Activated gamma-delta T cell treated with anti-CD3 and anti-CD28 coated beads, Interleukin-2, amount 50 U/mL, for 16 hours (primary cell): ENCODE data around the gene MITF.
"Not testable (repeated sequence)": the region's sequence is repeated elsewhere in the genome, so short reads cannot be mapped to it uniquely, and the experiment has no call there.

ENCODE experiments used
- DNase-seq: peaks from one replicate; pipeline ENCODE4 v3.0.0-alpha.2; 2020; ENCODE audit warnings: low read depth

MITF gene

DNA sequence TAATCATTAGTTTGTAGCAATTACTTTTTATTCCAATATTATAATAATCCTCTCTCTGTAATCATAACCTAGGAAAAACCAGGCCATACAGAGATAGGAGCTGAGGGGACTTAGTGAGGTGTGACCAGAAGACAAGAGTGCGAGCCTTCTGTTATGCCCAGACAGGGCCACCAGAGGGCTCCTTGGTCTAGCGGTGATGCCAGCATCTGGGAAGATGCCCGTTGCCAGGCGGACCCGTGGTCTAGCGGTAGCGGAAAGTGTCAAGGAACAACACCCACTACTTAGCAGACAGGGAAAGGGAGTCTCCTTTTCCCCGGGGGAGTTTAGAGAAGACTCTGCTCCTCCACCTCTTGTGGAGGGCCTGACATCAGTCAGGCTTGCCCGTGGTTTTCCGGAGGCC lies 180.7 kb downstream of the MITF start:
- not testable (repeated sequence) for DNase-seq

DNA sequence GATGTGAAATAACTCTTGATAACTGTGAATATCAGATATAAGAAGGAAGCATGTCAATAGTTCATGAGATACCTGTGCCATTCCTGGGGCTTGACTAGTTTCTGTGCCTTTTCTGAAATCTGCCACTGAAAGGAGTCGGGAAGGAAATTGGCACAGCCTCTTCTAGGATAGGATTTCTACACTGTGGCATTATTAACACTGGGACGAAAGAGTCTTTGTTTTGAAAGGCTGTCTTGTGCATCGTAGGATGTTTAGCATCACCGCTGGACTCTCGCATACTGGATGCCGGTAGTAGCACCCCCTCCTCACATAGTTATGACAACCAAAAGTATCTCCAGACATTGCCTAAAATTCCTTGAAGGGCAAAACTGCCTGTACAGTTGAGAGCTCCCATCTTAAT lies 182.4 kb downstream of the MITF start:
- DNase-seq = no peak

DNA sequence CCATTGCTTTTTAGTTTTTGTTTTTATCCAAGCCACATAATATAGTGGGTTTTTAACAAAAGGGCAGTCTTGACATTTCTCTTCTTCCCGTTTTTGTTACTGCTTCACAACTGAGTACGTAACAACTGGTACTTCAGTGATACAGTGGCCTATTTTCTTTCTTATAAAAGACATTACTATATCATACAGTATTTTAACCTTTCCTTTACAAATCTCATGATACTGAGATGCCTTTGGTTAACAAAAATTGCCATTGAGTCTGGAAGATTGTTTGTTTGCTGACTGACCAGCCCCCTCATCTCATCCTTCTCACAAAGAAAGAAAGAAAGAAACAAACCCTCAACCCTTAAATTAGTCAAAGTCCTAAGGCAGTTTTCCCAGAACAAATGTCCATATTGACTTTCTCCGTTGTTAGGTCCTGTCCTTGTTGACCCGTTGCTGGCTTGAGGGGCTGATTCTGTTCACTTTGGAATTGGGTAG lies 183.3 kb downstream of the MITF start:
- no peak for DNase-seq

DNA sequence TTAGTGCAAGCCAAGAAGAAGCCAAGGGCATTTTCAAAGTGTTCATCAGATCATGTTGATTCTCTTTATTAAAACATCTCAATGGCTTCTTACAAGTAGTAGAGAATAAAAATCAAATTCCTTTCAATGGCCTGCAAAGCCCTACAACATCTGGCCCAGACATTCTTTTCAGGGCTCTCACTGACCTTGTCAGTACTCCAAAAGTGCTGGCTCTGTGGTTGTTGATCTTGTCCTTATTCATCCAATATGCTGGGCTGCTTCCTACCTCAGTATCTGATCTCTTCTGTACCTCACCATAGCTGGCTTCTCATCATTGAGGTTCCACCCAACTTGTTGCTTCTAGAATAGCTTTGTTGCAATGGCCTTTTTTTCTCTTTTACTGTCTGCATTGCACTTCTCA lies 186.2 kb downstream of the MITF start:
- DNase-seq = no peak

DNA sequence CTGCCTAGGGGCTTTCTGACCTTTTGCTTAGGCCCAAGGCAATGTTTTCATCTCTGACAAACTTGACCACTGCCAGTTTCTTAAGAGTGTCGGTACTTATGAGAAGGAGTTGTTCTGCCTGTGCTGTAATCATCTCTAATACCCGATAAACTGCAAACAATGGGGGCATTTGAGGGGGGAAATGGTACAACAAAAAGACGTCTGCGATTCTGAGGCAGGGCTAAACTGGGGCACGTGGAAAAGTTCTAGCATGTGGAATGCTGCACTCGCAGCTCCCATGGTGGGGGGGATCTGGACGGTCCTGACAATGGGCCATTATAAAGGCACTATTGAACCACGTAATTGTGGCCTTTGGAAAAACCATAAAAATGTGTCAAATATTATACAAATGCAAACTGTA lies 187.1 kb downstream of the MITF start:
- no peak for DNase-seq

DNA sequence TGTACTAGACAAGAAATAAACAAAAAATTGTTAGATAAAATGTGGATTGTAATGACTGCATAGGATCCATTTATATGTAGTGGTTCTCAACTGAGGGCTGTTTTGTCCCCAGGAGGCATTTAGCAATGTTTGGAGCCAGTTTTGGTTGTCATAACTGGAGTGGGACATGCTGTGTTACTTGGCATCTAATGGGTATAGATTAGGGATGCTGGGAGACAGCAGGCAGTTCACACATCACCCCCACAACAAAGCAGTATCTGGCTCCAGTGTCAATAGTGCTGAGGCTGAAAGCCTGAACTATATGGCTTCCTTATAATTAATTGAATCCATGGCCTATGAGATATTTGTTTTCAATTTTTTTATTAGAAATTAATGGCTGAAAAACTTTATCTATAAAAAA lies 188.3 kb downstream of the MITF start:
- DNase-seq = no peak

DNA sequence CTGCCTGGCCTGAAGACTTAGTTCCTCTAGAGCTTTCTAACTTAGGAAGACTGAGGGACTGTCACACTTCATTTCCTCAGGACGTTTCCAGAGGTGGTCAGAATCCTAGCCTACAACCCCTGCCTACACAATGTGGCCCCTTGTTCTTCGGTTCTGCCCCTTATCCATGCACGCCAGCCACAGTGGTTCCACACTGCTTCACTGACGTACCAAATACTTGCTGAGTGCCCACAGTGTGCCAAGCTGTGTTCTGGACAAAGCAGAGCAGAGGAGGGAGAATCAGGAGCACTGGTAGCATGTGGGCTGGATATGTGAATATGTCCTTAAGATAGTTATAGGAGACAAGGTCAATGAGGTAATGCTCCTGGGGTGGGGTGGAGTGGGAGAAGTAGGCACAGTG lies 189.8 kb downstream of the MITF start:
- DNase-seq = no peak

DNA sequence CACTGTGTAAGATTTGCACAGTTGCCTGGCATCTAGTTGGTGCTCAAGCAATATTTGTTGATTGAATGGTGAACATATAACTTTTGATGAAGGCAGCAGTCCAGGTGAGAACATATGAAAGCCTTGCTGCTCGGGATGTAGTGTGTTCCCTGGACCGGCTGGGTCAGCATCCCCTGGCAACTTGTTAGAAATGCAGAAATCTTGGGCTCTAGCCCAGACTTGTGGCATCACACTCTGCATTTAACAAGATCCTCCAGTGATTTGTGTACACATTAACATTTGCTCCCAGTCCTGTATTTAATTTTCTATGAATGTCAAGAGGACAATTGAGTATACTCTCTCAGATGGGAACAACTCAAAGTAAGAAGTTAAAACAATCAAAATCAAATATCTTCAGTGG lies 191.3 kb downstream of the MITF start:
- no peak for DNase-seq

DNA sequence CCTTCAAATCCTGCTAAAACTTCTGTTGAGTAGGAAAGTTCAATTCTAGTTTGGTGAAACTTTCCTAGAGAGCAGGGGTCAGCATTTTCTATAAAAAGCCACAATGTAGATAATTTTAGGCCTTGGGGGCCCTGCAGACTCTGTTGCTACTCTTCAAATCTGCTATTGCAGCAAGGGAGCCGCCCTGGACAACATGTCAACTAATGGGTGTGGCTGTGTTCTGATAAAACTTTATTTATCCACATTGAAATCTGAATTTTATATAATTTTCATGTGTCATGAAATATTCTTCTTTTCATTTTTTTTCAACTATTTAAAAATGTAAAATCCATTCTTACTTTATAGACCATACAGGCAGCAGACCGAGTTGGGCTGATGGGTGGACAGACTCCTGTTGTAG lies 192.8 kb downstream of the MITF start:
- DNase-seq = no peak

DNA sequence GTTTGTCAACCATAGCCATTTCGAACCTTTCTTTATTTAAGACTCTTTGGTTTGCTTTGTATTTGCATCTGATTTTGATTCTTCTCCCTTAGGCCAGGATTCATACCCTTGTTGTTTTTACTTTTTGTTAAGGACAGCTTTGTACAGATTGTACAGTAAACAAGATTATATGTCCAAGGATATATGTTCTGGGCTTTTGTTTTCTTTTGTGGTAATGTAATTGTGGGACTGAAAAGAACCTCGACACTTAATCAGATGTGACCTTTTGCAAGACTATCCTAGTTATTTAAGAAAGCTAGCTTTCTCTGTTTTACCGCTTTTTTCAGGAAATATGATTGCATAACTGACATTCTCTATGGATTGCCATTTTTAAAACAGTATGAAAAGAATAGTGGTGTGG lies 193.2 kb downstream of the MITF start:
- DNase-seq = no peak

DNA sequence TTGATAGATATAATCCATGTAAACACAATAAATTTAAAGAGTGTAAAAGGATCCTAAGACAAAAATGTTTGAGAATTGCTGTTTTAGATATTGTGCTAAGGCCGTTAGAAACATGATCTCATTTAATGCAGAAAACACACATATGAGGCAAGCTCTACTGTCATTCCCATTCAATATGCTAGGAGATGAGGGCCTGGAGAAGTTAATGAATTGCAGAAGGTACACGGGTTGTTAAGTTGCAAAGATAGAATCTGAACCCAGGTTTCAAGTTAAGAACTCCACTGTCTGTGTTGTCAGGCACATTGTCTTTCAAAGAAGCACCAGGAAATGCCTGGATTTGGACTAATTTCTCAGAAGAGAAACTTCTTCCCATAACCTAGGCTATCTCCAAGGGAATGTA lies 195.1 kb downstream of the MITF start:
- DNase-seq = no peak

DNA sequence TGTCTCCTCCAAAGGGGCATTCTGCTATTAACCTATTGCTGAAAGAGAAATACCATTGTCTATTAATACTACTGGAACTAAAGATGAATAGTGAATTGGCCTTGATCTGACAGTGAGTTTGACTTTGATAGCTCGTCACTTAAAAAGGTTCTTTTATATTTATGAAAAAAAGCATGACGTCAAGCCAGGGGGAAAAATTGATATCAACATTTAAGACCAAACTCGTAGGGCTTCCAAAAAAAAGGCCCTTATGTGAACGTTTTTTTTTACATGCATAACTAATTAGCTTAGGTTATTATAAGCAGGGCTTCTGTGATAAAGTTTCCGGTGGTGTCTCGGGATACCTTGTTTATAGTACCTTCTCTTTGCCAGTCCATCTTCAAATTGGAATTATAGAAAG lies 197.0 kb downstream of the MITF start:
- DNase-seq = no peak

DNA sequence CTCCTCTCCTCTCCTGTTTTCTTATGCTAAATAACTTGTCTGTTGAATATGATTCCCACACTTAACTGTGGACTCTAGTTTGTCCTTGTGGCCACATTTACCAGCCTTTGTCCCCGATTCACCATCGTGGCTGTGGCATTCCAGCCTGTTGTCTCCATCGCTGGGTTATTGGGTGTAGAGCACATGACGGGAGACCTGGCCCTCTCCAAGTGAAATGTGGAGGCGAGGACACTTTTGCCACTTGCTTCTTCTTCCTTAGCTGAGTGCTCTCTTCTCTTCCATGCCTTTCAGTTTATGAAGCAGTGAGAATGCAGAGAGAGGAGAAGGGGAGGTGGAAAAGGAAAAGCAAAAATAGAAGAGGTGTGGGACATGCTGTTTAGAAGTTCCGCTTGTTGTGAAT lies 198.8 kb downstream of the MITF start:
- DNase-seq = no peak

DNA sequence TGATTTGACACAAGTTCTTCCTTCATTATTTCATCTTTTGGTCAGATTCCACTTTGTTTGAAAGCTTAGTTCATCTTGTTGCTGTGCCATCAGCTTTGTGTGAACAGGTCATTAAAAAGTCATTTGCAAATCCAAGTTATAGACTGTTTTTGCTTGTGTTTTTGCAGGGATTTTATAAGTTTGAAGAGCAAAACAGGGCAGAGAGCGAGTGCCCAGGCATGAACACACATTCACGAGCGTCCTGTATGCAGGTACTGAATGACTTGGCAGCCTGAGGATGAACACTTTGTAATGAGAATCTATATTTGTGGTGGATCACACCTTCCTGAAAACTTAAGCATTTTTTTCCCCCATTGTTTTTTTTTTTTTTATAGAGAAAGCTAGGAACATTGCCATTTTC lies 199.7 kb downstream of the MITF start:
- DNase-seq = no peak

DNA sequence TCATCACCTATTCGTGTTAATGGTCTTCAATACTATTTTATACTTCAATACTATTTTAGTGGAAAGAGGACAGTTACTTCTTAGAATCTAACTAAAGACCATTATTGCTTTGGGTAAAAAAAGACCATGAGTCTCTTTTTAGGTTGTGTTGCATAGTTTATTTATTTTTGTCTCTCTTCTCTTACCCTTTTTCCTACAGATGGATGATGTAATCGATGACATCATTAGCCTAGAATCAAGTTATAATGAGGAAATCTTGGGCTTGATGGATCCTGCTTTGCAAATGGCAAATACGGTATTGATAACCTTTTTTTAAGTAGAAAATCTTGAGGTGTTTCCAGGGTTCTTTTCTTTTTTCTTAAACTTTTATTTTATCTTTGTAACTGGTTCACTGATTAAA lies 201.8 kb downstream of the MITF start:
- no peak for DNase-seq

DNA sequence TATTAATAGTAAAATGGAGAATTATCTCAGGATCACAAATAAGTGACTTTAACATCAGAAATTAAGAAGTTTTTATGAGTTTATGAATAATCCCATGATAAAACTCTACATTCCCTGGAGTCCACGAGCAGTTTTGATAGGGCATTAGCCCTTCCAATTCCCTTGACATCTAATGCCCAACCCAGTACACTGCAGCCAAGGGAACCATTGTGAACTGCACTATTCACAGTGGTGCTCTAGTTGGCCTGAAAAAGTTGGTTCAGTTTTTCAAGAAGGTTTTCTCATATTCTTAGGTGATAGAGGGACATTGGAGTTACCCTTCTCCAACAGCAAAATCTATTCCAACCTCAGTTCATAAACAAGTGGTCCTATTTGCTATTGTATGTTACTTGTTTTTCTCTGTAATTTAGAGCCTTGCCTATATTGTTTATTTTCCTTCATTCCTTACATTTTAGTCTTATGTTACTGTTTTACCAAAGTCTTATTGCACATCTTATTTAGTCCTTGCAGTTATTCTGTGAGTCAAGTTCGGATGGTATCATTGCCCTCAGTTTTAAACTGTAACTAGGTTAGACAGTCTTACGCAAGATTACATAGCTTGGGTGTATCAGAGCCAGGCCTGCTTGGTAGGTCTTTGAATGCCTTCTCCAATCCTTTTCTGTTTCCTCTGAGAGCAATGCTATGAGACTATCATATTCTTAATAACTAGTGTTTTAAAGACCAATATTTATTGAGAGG lies 202.3 kb downstream of the MITF start:
- DNase-seq = no peak

DNA sequence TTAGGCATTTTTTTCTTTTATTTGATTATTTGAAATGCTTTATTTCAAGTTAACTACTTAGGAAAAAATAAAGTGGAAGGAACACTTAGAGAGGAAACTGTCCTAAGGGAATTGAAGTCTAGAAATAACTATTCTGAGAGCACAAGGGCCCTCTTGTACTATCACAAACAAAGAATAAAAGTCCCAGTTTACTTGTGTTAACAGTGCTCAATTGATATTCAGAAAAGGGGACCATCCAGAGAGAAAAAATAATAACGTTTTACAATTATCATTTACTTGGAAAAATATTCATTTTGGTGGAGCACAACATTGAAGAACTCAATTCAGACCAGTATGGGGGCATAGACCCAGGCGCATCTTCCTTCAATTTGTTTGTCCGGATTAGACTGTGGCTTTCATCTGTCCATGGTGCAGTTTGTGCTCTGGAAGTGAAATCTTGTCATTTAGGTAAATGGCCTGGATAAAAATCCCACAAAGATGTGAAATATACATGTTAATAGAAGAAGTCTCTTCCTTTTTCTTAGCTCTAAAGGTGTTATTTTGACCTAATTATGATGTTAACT lies 205.7 kb downstream of the MITF start:
- no peak for DNase-seq

DNA sequence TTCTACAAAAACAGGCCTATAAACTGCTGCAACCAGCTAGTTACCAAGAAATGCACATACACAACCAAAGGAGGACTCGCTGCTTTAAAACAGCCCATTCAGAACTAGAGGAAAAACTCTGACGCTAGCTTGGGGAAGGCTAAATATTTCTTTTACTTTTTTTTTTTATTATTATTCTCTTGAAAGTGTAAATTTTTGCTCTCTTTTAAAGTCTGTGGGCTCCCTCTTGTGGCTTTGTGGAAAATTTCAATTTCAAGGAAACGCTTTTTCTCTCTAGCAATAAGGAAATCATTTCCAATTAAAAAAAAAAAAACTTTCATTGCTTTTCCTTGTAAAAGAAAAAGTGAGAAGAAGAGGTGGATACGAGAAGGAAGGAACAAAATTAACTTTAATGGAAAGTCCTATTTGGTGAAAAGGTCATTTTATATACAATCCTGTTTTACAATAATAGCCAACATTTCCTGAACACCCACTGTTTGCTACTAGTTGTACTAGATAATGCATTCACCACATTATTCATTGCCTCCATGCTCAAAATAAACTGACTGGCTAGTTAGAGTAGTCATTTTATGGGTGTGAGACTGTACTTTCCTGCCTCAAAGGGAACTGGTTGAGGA lies 209.1 kb downstream of the MITF start:
- no peak for DNase-seq

DNA sequence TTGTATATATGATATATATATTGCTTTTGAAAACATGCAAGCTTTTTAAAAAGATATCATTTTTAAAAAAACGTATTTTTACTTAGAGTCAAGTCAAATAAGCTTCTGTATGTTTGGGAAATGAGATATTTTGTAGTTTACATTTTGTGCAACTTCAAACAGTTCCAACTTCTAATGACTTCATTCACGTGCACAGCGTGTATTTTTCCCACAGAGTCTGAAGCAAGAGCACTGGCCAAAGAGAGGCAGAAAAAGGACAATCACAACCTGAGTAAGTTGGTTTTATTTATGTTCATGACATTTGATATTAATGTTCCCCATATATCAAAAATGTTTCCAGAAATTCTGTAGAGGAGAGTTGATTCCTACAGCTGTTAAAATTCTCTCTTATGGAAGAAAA lies 212.4 kb downstream of the MITF start:
- no peak for DNase-seq

DNA sequence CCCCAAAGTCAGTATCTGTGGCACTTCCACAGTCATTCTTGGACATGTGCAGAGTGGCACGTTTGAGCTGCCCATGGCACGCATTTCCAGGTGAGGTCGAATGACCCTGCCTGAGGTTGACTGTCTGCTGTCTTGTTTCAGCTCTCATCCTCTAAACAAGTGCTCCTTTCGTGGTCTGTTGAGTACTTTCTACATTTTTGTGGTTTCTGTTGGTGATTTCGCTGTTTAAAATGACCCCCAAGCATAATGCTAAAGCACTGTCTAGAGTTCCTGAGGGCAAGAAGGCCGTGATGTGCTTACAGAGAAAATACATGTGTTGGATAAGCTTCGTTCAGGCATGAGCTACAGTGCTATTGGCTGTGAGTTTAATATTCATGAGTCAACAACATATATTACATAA lies 220.3 kb downstream of the MITF start:
- DNase-seq = no peak

DNA sequence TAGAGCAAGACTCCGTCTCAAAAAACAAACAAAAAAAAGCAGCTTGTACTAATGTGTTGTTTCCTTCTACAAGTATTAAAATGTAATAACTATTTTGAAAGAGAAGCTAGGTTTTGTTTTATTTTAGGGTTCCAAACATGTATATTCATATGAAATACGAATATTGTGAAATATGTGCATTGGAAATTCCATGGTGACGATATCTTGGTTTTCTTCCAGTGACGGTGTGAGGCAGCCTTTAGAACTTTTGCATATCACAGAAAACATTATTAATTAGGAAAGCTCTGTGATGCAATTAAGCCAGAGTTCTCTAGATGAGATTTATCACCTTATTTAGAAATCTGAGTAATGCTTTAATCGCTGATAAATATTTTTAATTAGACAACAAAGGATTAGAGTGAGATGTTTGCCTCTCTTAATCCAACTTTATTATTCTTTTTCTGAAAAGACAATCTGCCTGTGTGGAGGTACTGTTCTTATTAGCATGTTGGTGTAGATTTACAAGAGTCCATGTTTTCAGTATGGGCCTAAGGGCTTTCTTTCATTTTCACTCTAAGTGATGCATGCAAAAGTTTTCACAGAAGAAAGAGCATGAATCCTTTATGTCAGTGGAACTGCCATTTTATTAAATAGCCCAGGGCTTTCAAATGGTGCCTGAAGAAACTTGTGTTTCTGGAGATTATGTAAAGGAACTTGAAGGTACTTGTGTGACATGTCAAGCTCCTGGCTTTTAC lies 222.6 kb downstream of the MITF start:
- DNase-seq = no peak

DNA sequence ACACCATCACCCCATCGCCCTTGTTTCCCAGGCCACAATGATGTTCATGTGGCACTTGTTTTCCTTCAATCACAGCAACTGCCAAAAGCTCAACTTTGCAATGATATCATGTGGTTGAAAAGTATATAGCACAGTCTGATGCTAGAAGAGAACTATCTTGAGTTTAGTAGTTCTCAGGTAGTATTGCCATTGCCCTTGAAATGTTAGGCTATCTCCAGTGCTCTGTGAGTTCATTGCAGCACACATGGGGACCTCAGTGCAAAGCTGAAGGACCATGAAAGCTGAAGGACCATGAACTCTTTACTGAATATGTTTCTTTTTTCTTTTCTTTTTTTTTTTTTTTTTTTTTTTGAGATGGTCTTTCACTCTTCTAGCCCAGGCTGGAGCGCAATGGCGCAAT lies 224.4 kb downstream of the MITF start:
- no peak for DNase-seq

DNA sequence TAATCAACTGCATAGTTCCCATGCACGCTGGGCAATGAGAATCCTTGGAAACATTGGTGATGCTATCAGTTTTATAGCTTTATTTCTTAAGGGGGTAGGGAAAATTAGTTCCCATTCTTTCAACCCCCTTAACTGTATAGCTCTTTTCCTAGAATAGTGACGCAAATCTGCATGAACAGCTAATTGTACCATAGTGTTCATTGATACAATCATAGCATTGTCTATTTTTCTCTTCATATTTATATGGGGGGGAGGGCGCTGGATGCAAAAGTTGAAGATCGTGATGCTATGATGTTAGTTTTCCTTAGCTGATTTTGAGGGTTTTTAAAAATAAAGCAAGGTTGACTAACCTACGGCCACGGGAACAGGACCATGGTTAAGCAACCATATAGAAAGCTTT lies 227.9 kb downstream of the MITF start:
- no peak for DNase-seq
